ENCODE data around the gene RGS7BP.

RGS7BP gene

DNA sequence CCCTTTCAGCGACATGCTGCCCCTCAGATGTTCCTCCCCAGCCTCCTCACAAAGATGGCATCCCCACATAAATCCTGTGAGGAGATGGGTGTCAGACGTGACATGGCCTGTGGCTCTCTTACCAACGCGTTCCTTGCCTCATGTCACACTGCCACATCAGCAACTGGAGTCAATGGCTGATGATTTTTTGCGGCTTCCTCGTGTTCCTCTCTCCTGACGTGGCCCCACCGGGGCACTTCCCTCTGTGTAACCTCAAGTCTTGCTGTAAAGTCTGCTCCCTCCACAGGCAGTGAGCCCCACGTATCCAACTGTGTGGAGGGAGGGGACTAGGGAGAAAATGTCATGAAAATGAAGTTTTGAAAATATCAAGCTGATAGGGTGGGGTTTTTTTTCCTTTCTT is 131.3 kb downstream of the RGS7BP start:
- DNase-seq: no peak

- DNase-seq: no peak
These were observed 132.1 kb downstream of the RGS7BP start for GRCh38 chr5:64637837-64638443.

DNA sequence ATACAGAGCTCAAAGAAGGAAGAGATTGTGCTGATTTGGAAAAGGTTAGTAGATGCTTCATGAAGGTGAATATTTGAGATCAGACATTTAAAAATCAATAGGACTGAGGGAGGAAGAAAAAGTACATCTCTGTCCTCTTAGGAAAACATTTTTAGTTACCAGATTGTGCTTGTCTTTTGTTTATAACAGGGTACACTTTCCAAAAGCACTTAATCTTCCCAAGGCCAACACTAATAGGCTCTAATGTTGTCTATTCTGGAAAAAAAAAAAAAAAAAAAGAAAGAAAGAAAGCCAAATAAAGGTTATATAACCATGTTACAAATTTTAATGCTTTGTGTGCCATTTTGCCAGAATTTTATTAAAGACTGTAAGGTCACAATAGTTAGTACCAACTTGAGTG is 139.0 kb downstream of the RGS7BP start:
- no peak for DNase-seq

DNA sequence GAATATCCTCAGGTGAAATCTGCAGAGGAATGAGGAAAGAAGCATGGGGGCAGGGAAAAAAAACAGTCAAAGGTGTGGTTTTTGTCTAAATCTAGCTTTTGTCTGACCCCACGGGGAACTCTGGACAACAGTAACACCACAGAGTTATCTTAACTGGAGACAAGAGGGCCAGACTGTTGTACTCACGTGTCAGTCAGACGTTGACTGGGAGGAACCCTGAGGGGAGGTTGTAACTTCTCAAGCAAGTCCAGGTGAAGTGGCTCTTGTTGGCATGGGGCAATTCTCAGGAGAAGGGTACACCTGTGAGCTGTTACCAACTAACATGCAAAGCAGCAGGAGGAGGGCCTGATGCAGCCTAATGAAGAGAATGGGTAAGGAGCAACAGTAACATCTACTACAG is 140.4 kb downstream of the RGS7BP start:
- no peak for DNase-seq

- no peak for DNase-seq
These were observed 143.7 kb downstream of the RGS7BP start for GRCh38 chr5:64649512-64649911.

DNA sequence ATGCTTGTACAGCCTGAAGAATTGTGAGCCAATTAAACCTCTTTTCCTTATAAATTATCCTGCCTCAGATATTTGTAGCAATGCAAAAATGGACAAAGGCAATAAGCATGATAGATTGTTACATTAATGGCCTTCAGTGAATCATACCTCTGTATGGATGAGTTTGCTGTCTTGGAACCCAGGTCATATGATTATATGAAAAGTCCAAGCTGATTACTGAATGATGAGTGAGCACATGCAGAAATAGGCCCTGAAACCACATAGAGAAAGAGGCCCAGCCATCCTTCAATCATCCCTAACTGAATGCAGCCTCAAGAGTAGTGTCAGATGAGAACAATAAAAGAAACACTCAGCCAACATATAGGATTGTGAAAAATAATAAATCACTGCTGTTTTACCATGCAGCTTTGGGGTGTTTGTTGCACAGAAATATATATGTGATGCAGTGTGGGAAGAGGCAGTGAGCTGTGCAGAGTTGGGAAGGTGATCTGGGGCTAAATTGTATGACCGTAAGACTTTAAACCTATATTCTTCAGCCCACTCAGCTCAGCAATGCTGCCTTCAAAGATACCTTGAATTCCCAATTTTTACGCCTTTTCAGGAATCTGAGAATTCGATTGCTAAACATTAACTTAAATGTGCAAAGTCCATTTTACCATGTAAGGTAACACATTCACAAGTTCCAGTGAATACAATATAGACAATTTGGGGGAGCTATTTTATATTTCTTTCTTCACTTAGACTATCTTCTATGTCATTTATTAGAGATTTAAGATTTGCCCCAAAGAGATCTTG is 148.1 kb downstream of the RGS7BP start:
- DNase-seq: no peak

- no peak for DNase-seq
These were observed 148.7 kb downstream of the RGS7BP start for GRCh38 chr5:64654561-64654938.

- DNase-seq: no peak
These were observed 149.8 kb downstream of the RGS7BP start for GRCh38 chr5:64655596-64655995.

DNA sequence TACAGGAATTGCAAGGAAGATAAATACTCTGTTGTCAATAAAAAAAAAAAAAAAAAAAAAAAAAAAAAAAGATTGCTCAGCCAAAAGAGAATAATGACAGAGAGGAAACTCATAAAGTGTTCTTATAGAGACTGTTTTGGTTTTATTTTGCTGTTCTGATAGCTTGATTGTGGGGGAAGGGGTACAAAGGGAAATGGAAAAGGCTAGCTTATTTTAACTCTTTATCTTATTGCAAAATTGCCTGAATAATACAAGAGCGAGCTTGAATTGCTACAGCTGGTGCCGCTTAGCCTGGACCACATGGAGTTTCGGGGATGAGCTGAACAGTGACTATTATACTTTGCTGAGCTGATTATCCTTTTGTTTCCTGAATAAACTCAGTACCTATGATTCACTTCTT is 153.5 kb downstream of the RGS7BP start:
- DNase-seq: no peak
